GM21786 (cell line): ENCODE measurements around the gene IFNL2.

Experiments
- ATAC-seq: cut with Tn5 transposase; IDR thresholded peaks from one replicate; pipeline ENCODE4 v1.9.1; 2021; ENCODE audit not compliant: unreplicated experiment

The IFNL2 gene

DNA sequence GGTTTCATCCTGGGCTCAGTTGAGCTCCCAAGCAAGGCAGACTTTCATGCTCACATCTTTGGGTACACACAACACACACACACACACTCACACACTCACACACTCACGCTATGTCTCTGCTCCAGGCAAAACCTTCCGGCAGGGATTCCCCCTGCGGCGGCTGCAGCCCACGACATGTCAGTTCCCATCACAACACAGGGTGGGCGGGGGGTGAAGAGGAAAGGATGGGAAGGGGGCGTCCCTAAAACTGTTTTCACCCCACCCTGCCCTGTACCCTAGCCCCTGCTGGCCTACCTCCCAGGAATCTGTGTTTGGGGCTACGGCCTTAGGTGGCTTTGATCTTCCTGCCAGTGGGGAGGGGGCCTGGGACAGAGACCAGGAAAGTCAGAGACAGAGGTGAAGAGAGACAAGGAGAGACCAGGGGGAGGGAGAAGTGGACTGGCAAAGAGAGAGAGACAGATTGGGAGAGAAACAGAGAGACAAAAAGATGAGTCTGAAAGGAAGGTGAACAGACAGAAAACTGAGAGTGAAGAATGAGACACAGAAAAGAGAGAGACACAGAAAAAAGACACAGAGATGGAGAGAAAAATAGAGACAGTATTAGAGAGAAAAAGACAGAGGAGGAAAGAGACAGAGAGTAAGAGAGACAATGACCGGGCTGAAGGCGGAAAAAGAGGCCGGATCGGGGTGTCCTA, 48.6 kb downstream of the IFNL2 start:
- ATAC-seq: no peak

DNA sequence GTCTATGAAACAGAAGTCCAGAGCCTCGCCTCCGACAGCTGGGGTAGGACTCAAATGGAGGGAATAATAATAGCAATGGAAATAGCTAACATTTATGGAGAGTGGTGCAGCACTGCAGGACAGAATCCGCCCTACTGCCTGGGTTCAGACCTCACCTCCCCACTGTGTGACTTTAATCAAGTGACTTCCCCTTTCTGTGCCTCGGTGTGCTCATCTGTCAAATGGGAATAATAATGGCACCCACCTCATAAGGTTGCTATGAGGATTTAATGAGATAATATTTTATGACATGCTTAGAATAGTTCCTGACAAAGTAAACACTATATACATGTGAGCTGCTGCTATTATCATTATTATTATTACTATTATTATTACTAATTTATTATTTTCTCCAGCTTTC, 49.3 kb downstream of the IFNL2 start:
- ATAC-seq: no peak

GRCh38 chr19:39318071-39318470, 49.9 kb downstream of the IFNL2 start:
- no peak for ATAC-seq

GRCh38 chr19:39318690-39319089, 50.5 kb downstream of the IFNL2 start:
- no peak for ATAC-seq

DNA sequence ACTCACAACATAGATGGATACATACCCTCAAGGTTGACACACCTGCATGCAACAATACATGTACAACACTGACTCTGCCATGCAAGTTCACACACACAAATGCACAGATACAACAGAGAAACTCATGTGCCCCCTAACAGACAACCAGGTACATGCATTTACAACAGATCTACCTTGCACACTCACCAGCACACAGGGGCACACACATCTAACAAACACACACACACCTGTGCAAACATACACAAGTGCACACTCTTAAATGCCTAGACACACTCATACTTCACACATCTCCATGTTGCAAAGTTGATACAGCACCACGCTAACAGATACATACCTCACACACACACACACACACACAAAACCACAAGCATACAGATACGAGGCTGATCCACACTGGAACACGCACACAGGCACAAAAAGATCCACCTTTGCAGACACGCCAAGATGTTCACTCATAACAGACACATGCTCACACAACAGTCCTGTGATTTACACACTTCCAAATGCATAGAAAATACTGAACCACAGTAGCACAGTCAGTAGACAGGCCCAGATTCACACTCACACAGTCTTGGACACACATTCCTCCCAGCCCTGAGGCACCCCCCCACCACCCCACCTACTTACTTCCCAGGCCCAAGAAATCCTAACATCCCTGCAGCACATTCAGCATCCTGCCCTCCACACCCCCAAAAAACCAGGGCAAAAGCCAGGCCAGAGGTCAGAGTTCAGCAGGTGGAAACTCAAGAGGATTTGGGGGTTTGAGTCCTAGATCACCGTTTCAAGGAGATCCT, 51.1 kb downstream of the IFNL2 start:
- no peak for ATAC-seq
